MCF 10A (cell line): Measurements from ENCODE around the gene RUVBL2. TPM values are rescaled to one million over a fixed set of nuclear protein-coding genes. Genes with fewer than 3 reads are reported as not detected.

Experiments used
- BruUV-seq: library from RNA; stranded (reverse); fragments of 400-500 nt; replicated peaks from 2 replicates; lab custom pipeline; 2021; lab: Mats Ljungman, UMichigan
- CTCF ChIA-PET: fragments of 300-600 bp; sonication (Branson Sonifier 250); formaldehyde crosslinking; extraction: SDS; loops from one replicate; lab custom pipeline; 2021; ENCODE audit warnings: antibody characterized with exemption, inconsistent platforms; lab: Yijun Ruan, JAX
- POLR2A ChIA-PET: fragments of 300-600, 350-650 bp; sonication (Branson Sonifier 250); formaldehyde crosslinking; extraction: SDS; loops from one replicate; lab custom pipeline; 2020; ENCODE audit warnings: antibody characterized with exemption, inconsistent platforms; lab: Yijun Ruan, JAX
- DNase-seq: peaks from one replicate; pipeline ENCODE4 v3.0.0-alpha.2; 2018; ENCODE audit not compliant: unreplicated experiment
- H3K27ac Mint-ChIP-seq: one replicate; pipeline ENCODE4 v1.8.0; 2022; ENCODE audit warnings: mild to moderate bottlenecking, low read depth, mixed read lengths; ENCODE audit not compliant: unreplicated experiment
- H3K27me3 Mint-ChIP-seq: one replicate; pipeline ENCODE4 v1.8.0; 2022; ENCODE audit warnings: mixed read lengths; ENCODE audit not compliant: insufficient read depth, unreplicated experiment
- H3K36me3 Mint-ChIP-seq: one replicate; pipeline ENCODE4 v1.8.0; 2022; ENCODE audit warnings: mild to moderate bottlenecking, moderate library complexity, mixed read lengths; ENCODE audit not compliant: insufficient read depth, unreplicated experiment
- H3K4me1 Mint-ChIP-seq: one replicate; pipeline ENCODE4 v1.8.0; 2022; ENCODE audit warnings: mixed read lengths; ENCODE audit not compliant: insufficient read depth, unreplicated experiment
- H3K4me3 Mint-ChIP-seq: one replicate; pipeline ENCODE4 v1.8.0; 2022; ENCODE audit warnings: mild to moderate bottlenecking, moderate library complexity, mixed read lengths; ENCODE audit not compliant: unreplicated experiment
- H3K9me3 Mint-ChIP-seq: one replicate; pipeline ENCODE4 v1.8.0; 2022; ENCODE audit warnings: mixed read lengths; ENCODE audit not compliant: unreplicated experiment
- CTCF ChIP-seq: fragments of 200-600 bp; IDR thresholded peaks from one replicate; pipeline ENCODE4 v1.8.0; 2022; ENCODE audit warnings: antibody characterized with exemption, mild to moderate bottlenecking; ENCODE audit not compliant: unreplicated experiment
- intact Hi-C: fragments of 100-400 bp; cut with micrococcal nuclease; formaldehyde crosslinking; loops from 2 replicates; pipeline ENCODE4 v1.14.1; 2022
- total RNA-seq: library from RNA; stranded (reverse); gene quantifications from 2 replicates; pipeline ENCODE4 v1.2.3, GENCODE V29; 2022

Gene RUVBL2
- total RNA-seq, 1 experiment from 2014 or later, result 156 TPM

- peaks cover 57% of the 10 kb centered on the region for H3K36me3 Mint-ChIP-seq
- TF ChIP-seq CTCF, result no peak
- CTCF ChIA-PET, result interaction anchor here (2.3 to 5.7 kb wide), 2 partner anchors 10 to 15 kb away, joined by 13 to 39 read pairs; partner anchors contain the start of genes GYS1 and RUVBL2
- H3K4me3 Mint-ChIP-seq, result no peak overlapping the region
- no peak for DNase-seq
- H3K27me3 Mint-ChIP-seq, result no peaks in the 10 kb centered on the region
- peaks cover 12% of the 10 kb centered on the region for H3K4me1 Mint-ChIP-seq
- H3K9me3 Mint-ChIP-seq, result no peaks in the 10 kb centered on the region
- POLR2A ChIA-PET, result interaction anchor here (0.7 to 5.6 kb wide), 4 partner anchors 10 to 105 kb away, joined by 3 to 61 read pairs (median 26); partner anchors contain the start of genes FTL, GYS1, PPP1R15A and RUVBL2
- no peak overlapping the region for H3K27ac Mint-ChIP-seq
- intact Hi-C loops, result no loop called here
- BruUV-seq, result no TSS peak
These were observed 16.6 kb upstream of the RUVBL2 start for GRCh38 chr19:48977061-48977460.

GRCh38 chr19:48982280-48982679 lies 11.4 kb upstream of the RUVBL2 start:
- BruUV-seq, result no TSS peak
- Mint-ChIP-seq H3K4me1 (peaks cover 12% of the 10 kb centered on the region), H3K27me3 (no peaks in the 10 kb centered on the region), H3K27ac (no peak overlapping the region), H3K4me3 (no peak overlapping the region), H3K36me3 (peaks cover 69% of the 10 kb centered on the region), H3K9me3 (no peaks in the 10 kb centered on the region)
- intact Hi-C loops, result no loop called here
- no peak for DNase-seq
- ChIA-PET POLR2A (interaction anchor here (4.3 kb wide), 1 partner anchor 11 kb away, joined by 25 read pairs; the partner anchor contains the start of genes GYS1 and RUVBL2), CTCF (interaction anchor here (1.0 to 4.2 kb wide), 3 partner anchors 10 to 16 kb away, joined by 3 to 30 read pairs (median 4); partner anchors contain the start of genes GYS1 and RUVBL2)
- TF ChIP-seq CTCF, result no peak

- no peaks in the 10 kb centered on the region for H3K9me3 Mint-ChIP-seq
These were observed 8.0 kb upstream of the RUVBL2 start for GRCh38 chr19:48985711-48986110.

More at GRCh38 chr19:48985711-48986110, 8.0 kb upstream of the RUVBL2 start:
- DNase-seq, result no peak
- H3K4me1 Mint-ChIP-seq, result peaks cover 8% of the 10 kb centered on the region
- intact Hi-C loops, result no loop called here
- no peak for TF ChIP-seq CTCF
- peaks cover 84% of the 10 kb centered on the region for H3K36me3 Mint-ChIP-seq
- no peaks in the 10 kb centered on the region for H3K27me3 Mint-ChIP-seq
- CTCF ChIA-PET, result interaction anchor here (0.6 to 2.2 kb wide), 2 partner anchors 12 to 15 kb away, joined by 3 to 9 read pairs; no protein-coding TSS in a partner anchor
- BruUV-seq, result no TSS peak
- POLR2A ChIA-PET, result interaction anchor here (0.5 kb wide), 1 partner anchor 20 kb away, joined by 3 read pairs; the partner anchor contains the start of gene FTL
- no peak overlapping the region for H3K27ac Mint-ChIP-seq
- no peak overlapping the region for H3K4me3 Mint-ChIP-seq
